ENCODE data around the gene TNFAIP8L2. TPM values are rescaled to one million over a fixed set of nuclear protein-coding genes. Genes with fewer than 3 reads are reported as not detected.

Gene TNFAIP8L2
- 7.5 TPM for polyA plus RNA-seq (2012; ENCODE audit: missing spikeins)

GRCh38 chr1:151156515-151156819, at the start of gene TNFAIP8L2:
Gene TNFAIP8L2 (plus strand): TSS chr1:151156649. CDS start chr1:151158698, 2,049 bp downstream.
- DNase-seq (ENCODE audit: insufficient read length) (no peak), FAIRE-seq (no peak)
- TF ChIP-seq POLR2A (IDR thresholded peaks at IDR 0.05; ENCODE audit: low read depth, low read length) (no peak; the same call in 1 of the 2 replicates), POLR2AphosphoS5 (IDR thresholded peaks at IDR 0.05; ENCODE audit: low read depth, low read length) (no peak), TAF1 (IDR thresholded peaks at IDR 0.05; ENCODE audit: borderline replicate concordance, low read depth, low read length) (no peak)

- FAIRE-seq: no peak
- no peak for DNase-seq (ENCODE audit: insufficient read length)
These were observed 49.6 kb upstream of the TNFAIP8L2 start for GRCh38 chr1:151106894-151107293.

GRCh38 chr1:151108331-151108730, 48.1 kb upstream of the TNFAIP8L2 start:
- DNase-seq (ENCODE audit: insufficient read length) (no peak), FAIRE-seq (no peak)
- TF ChIP-seq TAF1 (IDR thresholded peaks at IDR 0.05; ENCODE audit: borderline replicate concordance, low read depth, low read length): no peak
- TF ChIP-seq POLR2AphosphoS5 (IDR thresholded peaks at IDR 0.05; ENCODE audit: low read depth, low read length): no peak
- no peak for TF ChIP-seq POLR2A (IDR thresholded peaks at IDR 0.05; ENCODE audit: low read depth, low read length)

More at GRCh38 chr1:151106894-151107293, 49.6 kb upstream of the TNFAIP8L2 start:
- TF ChIP-seq TAF1 (IDR thresholded peaks at IDR 0.05; ENCODE audit: borderline replicate concordance, low read depth, low read length) (no peak), POLR2AphosphoS5 (IDR thresholded peaks at IDR 0.05; ENCODE audit: low read depth, low read length) (no peak), POLR2A (IDR thresholded peaks at IDR 0.05; ENCODE audit: low read depth, low read length) (no peak)

GRCh38 chr1:151113877-151114276, 42.6 kb upstream of the TNFAIP8L2 start:
- no peak for FAIRE-seq
- no peak for DNase-seq (ENCODE audit: insufficient read length)
- TF ChIP-seq POLR2AphosphoS5 (IDR thresholded peaks at IDR 0.05; ENCODE audit: low read depth, low read length): no peak
- TF ChIP-seq TAF1 (IDR thresholded peaks at IDR 0.05; ENCODE audit: borderline replicate concordance, low read depth, low read length): no peak
- no peak for TF ChIP-seq POLR2A (IDR thresholded peaks at IDR 0.05; ENCODE audit: low read depth, low read length)

DNA sequence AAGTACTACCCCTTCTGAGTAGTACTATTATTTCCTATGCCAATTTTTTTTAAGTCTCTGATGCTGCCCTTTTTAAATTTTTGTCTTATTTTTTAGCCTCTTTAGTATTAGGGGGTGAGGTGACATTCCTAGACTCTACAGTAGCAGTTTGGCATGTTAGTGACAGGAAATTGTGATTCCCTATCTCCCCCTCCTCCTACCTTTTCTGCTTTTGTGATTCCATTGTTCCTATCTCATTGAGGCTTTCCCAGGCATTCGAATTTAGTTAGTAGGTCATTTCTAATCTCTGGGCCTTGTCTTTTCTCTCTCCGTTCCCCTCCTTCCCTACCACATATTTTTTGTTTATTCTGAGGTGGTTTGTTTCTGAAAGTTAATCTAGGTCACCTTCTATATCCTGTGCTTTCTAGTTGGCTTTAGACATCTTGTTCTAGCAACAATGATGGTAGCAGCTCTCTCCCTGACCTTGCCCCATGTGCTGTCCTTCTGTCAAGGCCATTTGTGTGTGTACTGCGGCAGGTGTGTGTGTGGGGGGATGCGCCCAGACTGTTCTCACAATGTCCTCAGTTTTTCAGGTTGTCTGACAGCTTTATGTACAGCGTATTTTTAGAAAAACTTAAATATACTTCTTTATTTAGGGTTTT, 31.6 kb upstream of the TNFAIP8L2 start:
- FAIRE-seq (no peak), DNase-seq (ENCODE audit: insufficient read length) (no peak)
- no peak for TF ChIP-seq TAF1 (IDR thresholded peaks at IDR 0.05; ENCODE audit: borderline replicate concordance, low read depth, low read length)
- no peak for TF ChIP-seq POLR2AphosphoS5 (IDR thresholded peaks at IDR 0.05; ENCODE audit: low read depth, low read length)
- no peak for TF ChIP-seq POLR2A (IDR thresholded peaks at IDR 0.05; ENCODE audit: low read depth, low read length)

DNA sequence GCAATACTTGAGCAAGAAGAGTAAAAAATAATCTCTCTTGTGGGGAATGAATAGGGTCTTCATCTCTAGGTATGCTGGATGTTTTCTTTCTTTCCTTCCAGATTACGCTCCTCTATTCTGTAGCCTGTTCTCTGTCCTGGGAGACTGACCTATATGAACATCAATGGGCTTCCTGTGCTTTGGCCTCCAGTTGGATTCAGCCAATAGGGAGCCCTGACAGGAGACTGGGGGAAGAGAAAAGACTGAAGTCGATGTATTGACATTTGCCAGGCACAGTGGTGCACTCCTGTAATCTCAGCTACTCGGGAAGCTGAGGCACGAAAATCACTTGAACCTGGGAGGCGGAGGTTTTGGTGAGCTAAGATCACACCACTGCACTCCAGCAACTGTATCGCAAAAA, 27.6 kb upstream of the TNFAIP8L2 start:
- TF ChIP-seq TAF1 (IDR thresholded peaks at IDR 0.05; ENCODE audit: borderline replicate concordance, low read depth, low read length) (no peak), POLR2AphosphoS5 (IDR thresholded peaks at IDR 0.05; ENCODE audit: low read depth, low read length) (no peak), POLR2A (IDR thresholded peaks at IDR 0.05; ENCODE audit: low read depth, low read length) (no peak)
- no peak for DNase-seq (ENCODE audit: insufficient read length)
- FAIRE-seq: no peak

GRCh38 chr1:151130987-151131586, 25.4 kb upstream of the TNFAIP8L2 start:
- DNase-seq (ENCODE audit: insufficient read length): peak; percentile 64
- peak; percentile 75 for FAIRE-seq

DNA sequence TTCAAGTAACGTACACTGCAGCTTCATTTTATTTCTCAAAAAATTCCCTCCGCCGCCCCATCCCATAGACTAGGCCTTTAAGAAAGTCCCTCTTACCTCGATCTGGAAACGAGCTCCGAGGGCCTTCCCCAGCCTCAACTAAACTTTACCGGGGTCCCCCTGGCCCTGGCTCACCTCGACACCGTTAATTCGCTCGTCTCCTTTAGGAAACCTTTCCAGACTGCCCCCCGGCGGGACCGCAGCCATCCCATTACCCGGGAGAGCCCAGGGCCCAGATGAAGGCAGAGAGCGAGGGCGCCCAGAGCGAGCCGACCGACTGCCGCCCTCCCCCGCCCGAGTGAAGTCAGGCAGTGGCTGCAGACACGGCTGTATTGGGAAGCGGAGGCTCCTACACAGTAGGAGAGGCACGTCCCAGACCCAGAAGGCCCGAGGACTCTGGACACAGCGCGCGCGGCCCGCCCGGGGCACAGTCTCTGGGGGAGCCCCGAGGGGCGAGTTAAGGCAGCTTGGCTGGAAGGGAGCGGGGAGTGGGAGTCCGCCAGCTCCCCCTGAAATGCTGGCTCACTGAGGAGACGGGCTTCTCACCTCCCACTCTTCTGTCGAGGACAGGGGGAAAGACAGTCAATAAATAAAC, 24.6 kb upstream of the TNFAIP8L2 start:
- TF ChIP-seq POLR2AphosphoS5 (IDR thresholded peaks at IDR 0.05; ENCODE audit: low read depth, low read length): no peak
- no peak for TF ChIP-seq TAF1 (IDR thresholded peaks at IDR 0.05; ENCODE audit: borderline replicate concordance, low read depth, low read length)
- TF ChIP-seq POLR2A (IDR thresholded peaks at IDR 0.05; ENCODE audit: low read depth, low read length): no peak
- FAIRE-seq (no peak), DNase-seq (ENCODE audit: insufficient read length) (no peak)

More at GRCh38 chr1:151130987-151131586, 25.4 kb upstream of the TNFAIP8L2 start:
- TF ChIP-seq POLR2AphosphoS5 (IDR thresholded peaks at IDR 0.05; ENCODE audit: low read depth, low read length) (no peak), TAF1 (IDR thresholded peaks at IDR 0.05; ENCODE audit: borderline replicate concordance, low read depth, low read length) (no peak), POLR2A (IDR thresholded peaks at IDR 0.05; ENCODE audit: low read depth, low read length) (no peak)

- no peak for TF ChIP-seq POLR2A (IDR thresholded peaks at IDR 0.05; ENCODE audit: low read depth, low read length)
- TF ChIP-seq POLR2AphosphoS5 (IDR thresholded peaks at IDR 0.05; ENCODE audit: low read depth, low read length): no peak
- TF ChIP-seq TAF1 (IDR thresholded peaks at IDR 0.05; ENCODE audit: borderline replicate concordance, low read depth, low read length): no peak
- DNase-seq (ENCODE audit: insufficient read length): no peak
- no peak for FAIRE-seq
These were observed 24.0 kb upstream of the TNFAIP8L2 start for GRCh38 chr1:151132335-151133017.

- no peak for FAIRE-seq
- TF ChIP-seq POLR2AphosphoS5 (IDR thresholded peaks at IDR 0.05; ENCODE audit: low read depth, low read length) (no peak), TAF1 (IDR thresholded peaks at IDR 0.05; ENCODE audit: borderline replicate concordance, low read depth, low read length) (no peak)
- DNase-seq (ENCODE audit: insufficient read length): no peak
These were observed 23.2 kb upstream of the TNFAIP8L2 start for GRCh38 chr1:151133018-151133806.

DNA sequence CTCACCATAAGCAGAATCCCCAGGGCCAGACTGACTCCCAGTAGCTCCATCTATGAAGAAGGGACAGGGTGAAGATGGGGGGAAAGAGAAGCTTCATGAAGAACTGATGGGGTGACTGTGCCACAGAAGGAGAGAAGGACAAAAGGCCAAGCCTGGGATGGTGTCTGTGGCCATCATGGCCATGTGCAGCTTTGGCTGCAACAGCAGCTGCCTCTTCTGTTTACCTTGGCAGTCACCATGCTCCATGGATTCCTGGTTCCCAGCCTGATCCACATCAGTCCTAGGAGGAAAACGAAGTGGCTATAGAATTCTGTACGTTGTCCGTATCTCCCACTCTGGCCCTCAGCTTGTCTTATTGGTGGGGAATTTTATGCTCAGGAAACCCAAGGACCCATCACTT, 22.1 kb upstream of the TNFAIP8L2 start:
- FAIRE-seq (no peak), DNase-seq (ENCODE audit: insufficient read length) (no peak)
- TF ChIP-seq POLR2AphosphoS5 (IDR thresholded peaks at IDR 0.05; ENCODE audit: low read depth, low read length) (no peak), POLR2A (IDR thresholded peaks at IDR 0.05; ENCODE audit: low read depth, low read length) (no peak), TAF1 (IDR thresholded peaks at IDR 0.05; ENCODE audit: borderline replicate concordance, low read depth, low read length) (no peak)

Data from GM12892 (cell line).